Measurements from ENCODE around the gene CEBPG.

- TF ChIP-seq CTCF (IDR thresholded peaks at IDR 0.05), result no peak
- TF ChIP-seq POLR2AphosphoS5 (IDR thresholded peaks at IDR 0.05), result no peak
Observed at GRCh38 chr19:33418871-33419787, 45.6 kb downstream of the CEBPG start.
